NCI-H1436 (cell line): Measurements from ENCODE around the gene CACNA2D3.

Experiments
- DNase-seq: peaks from one replicate; lab custom pipeline; 2025; lab: John Stamatoyannopoulos, UW

The CACNA2D3 gene

DNA sequence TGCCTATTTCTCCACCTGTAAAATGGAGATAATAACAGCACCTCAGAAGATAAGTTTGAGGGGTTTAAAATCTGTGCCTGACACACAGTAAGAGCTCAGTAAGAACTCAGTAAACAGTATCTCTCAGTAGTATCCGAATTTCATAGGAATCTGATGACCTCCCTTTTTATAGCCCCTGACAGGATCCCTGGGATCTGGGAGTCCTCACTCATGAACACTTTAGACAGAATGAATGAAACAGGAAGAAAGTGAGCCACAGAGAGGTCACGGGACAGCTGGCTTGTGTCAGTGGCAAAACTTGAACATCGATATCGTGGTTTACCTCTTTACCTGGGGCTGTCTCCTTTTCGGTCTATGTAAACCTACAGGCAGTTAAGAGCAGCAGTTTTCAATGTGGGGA lies 754.3 kb downstream of the CACNA2D3 start:
- DNase-seq: no peak

DNA sequence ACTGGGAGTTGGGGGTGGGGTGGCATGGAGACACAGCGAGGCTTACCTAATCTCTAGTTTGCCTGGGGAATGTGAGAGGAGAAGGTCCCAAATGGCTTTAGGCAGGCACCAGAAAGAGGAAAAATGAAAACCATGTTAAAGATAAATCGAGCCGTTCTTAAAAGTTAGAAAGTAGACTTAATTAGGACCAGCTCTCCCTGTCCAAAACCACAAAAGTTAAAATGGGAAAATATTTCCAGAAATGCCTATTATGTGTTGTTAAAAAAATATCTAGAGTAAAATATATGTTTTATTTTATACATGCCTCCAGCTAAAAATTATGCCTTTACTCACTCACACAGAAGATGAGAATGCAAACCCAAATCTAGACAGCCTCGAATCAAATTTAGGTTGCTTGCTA lies 755.4 kb downstream of the CACNA2D3 start:
- DNase-seq: no peak

GRCh38 chr3:54878145-54878544 lies 755.8 kb downstream of the CACNA2D3 start:
- no peak for DNase-seq

DNA sequence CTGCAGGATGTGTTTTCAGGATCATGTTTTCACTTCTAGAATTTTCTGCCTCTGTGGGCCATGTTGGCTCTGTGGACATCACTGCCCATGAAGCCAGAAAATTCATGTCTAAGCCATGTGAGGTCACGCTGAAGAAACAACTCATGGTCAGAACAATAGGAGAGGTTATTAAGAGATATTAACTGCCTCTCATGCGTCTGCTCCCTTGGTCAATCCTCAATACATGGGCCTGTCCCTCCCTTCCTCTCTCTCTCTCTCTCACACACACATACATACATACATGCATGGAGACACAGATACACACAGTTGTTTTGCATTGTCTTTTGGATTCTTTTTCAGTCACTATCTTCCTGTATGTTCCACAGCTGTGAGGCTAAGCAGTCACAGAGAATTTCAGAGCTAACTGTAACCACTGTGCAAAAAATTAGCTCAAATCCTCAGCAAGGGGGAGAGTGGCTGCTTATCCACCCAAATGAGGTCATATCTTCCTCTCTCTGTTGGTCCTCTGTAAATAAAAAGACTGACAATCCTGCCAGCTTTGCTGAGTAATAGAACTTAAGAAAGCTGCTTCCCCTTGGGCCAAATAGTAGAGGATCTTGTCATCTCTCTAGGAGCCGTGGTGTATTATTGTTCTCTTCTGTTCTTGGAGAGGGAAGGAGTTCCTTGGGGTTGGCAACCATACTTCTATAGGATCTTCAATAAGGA lies 759.9 kb downstream of the CACNA2D3 start:
- no peak for DNase-seq

DNA sequence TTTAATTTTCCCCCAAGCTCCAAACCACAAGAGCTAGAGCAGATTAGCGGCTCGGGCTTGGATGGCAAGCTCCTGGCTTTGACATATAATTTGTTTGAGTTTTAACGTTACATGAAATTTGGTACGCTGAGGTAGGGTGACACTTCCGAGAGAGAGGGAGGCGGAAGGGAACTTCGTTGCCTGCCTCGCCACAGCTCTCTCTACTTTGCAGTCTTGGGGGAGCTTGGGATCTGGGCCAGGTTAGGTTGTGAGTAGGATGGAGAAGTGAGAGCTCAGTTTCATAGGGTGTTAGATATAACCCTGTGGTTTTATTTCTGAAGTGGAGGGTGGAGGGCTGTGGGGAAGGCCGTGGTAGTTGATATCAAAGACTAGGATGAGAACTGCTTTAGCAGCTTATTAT lies 765.8 kb downstream of the CACNA2D3 start:
- no peak for DNase-seq

- no peak for DNase-seq
Observed at GRCh38 chr3:54888873-54889272, 766.5 kb downstream of the CACNA2D3 start.

DNA sequence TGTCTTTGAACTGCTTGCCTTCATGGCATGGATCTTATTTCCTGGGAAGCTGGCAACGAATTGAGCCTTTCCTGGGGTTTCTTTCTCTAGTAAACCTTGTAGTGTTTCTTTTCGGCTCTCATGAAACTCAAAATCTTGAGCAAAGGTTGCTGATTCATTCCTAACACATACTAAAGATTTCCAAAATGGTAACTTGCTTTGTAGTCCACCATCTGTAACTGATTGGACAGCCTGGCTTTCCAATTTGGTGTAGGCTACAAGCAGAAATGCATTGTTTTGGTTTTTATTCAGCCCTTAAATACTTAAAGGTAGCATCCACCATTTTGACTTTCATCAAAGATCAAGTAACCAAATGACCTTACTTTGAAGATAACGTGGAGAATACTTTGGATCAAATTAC lies 767.4 kb downstream of the CACNA2D3 start:
- DNase-seq: no peak

DNA sequence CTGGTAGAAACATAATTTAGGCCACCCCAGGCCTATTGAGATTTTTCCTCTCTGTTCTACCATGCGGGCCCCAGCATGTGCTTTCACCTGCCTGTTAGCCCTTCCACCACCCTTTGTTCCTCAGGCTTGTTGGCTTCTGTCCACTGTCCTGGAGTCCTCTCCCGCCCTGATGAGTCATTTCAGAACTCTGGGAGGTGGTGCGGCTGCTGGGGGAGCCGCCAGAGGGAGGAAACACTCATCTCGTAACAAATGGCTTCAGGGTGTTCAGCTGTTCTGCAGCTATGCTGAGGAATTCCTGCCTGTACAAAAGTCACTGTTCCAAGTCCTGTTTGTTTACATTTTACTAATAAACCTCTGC lies 769.2 kb downstream of the CACNA2D3 start:
- DNase-seq: no peak

DNA sequence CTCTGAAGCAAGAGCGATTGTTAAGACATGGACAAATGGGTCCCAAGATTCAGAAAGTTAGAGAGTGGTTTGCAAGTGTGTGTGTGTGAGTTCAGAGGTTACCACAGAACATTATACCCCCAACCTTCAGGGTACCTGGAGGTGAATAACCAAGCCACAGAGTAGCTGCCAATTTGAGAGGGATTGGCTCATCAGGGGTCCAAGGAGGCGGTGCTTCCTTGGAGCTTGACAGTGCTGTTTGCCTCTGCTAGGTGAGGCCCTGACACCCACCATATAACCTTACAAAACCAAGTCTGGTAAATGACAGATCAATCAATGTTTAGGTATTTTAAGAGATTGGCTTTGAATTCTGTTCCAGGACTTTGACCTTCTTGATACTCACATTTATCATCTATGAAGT lies 769.8 kb downstream of the CACNA2D3 start:
- DNase-seq: no peak

GRCh38 chr3:54895613-54896012 lies 773.3 kb downstream of the CACNA2D3 start:
- DNase-seq: no peak

- no peak for DNase-seq
Observed at GRCh38 chr3:54897028-54897711, 774.8 kb downstream of the CACNA2D3 start.

- DNase-seq: no peak
Observed at GRCh38 chr3:54899273-54899672, 776.9 kb downstream of the CACNA2D3 start.

DNA sequence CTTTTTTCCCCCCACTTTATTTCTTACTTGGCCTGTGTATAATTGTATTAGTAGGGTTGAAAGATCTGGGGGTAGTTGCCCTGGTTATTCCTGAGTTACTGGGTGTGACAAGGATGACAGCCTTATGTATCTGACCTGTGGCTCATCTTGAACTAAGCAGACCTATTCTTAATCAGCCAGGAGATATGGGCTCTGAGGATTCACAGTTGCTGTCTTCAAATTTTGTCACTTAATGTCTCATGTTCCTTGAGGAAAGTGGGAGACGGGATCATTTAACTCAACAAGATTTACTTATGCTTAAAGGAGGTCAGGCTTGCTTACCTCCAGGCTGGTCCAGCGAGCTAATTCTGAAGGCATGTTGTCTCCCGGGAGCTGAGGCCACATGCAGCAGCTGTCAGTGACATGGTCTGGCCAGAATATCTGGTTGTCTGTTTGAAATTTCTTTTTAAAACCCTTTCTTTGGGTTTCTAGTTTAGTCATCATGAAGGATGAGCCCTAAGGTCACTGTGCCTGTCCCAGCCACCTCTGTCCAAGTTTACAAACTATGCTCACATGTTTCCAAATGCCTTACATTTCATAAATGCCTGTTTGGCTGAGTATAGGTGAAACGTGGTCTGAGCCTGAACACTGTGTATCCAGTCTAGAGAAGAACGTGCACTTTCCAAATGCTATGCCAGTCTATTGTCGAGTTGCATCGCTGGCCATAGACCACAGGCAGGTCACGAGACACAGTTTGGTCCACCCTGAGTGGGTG lies 778.7 kb downstream of the CACNA2D3 start:
- DNase-seq: no peak

GRCh38 chr3:54901906-54902685 lies 779.7 kb downstream of the CACNA2D3 start:
- no peak for DNase-seq

DNA sequence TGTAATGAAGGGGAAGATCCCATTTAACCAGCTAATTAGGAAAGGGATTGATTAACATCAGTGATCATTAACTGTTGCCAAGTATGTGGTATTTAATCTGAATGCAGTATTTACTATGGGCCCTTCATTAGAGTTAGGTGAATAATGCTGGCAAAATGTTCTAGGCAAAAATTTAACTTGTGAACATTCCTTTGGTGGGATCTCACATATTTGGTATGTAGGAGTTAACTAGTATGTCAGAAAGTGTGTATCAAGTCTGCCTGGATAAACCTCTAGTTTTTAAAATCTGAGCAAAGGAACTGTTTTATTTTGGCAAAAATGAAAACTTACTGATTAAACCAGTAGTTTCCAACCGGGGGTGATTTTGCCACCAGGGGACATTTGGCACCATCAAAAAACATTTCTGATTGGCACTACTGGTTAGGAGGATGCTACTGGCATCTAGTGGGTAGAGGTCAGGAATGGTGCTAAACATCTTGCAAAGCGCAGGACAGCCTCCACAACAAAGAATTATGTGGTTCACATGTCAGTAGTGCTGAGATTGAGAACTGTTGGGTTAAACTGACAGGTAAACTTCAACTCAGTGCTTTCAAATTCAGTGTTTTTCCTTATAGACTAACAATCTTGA lies 783.0 kb downstream of the CACNA2D3 start:
- DNase-seq: no peak

DNA sequence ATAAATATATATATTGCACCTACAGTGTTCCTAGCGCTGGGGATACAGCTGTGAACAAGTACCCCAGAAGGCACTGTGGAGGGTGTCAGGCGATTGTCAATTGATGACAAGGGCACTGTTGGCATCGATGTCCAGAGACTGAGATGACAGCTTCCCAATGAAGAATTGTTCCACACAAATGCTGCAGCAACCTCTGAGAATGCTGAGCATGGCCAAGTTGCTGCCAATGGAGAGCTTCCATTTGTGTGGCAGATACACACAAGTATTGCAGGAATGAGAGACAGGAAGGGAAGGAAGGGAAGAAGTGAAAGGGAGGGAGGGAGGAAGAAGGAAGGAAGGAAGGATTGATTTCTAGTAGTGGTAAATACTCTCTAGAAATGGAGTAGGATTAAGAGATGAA lies 783.6 kb downstream of the CACNA2D3 start:
- no peak for DNase-seq

- no peak for DNase-seq
Observed at GRCh38 chr3:54906763-54907162, 784.4 kb downstream of the CACNA2D3 start.

GRCh38 chr3:54909191-54909590 lies 786.8 kb downstream of the CACNA2D3 start:
- DNase-seq: no peak

DNA sequence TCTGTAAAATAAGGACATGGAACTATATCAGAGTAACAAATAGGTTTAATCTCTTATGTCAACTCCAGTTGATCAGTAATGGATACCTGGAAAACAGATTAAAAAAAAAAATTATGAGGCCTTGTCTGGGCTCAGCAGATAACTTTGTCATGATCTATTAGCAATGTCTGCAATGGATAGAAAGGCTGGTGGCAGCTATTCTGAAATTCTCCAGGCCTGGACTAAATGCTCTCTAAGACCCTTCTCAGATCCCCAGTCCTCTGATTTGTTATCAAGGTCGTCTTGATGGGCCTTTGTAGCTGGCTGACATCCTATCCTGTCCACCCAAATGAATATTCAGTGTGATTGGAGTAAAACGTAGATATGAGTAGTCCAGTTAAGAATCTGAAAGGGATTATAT lies 791.8 kb downstream of the CACNA2D3 start:
- DNase-seq: no peak

DNA sequence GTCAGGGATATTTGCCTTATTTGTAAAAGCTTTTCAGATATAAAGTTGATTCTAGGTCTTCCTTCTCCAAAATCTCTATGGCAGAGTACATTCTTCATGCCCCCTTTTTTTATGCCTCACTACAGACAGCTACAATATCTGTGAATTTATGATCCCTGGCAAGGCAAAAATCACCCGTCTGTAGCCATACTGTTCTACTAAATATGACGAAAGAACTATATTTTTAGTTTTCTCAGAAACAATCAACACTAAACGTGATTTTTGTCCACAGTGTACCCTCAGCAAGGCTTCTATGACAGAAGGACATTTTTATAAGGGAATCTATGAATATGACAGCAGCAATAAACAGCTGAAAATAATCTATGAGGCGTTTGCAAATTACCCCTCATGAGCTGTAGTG lies 792.8 kb downstream of the CACNA2D3 start:
- DNase-seq: no peak

DNA sequence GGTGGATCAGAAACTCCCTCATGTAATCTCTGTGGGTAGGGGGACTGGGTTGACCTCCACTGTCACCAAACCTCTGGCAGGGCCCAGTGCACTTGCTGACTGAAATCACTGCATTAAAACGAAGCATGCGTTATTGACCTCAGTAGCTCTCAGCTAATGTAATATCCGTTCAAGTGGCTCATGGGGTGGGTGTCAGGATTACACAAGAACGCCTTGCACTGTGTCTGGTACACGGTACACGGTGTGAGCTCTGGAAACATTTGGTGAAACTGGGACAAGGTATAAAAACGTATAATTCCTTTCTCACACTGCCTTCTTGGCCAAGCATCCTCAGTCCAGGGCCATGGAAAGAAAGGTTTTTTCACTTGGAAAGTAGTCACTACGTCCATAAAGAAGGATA lies 793.6 kb downstream of the CACNA2D3 start:
- DNase-seq: no peak

DNA sequence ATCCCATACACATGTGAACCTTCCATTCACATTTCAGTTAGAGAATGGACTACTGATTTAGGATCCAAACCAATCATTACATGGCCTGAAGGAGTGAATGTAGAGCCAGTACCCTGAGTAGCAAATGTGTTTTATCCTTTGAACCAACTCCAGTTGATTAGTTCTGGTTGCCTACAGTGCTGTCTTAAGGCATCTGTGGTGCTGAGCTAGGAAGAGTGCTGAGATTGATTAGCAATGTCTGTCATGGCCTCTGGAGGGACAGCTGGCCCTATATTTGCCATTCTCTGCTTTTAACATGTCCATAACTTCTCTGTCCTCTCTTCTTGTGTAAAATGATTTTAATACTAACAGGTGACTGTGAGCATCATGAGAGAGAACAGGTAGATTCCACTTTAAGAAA lies 794.4 kb downstream of the CACNA2D3 start:
- no peak for DNase-seq
